K562 (cell line): ENCODE measurements around the gene WNT11. TPM values are rescaled to one million over a fixed set of nuclear protein-coding genes. Genes with fewer than 3 reads are reported as not detected.

ENCODE experiments used
- CHD7 ChIP-seq: fragments of 200-600 bp; sonication (generic); IDR thresholded peaks from one replicate; pipeline ENCODE4 v1.6.1; 2012; ENCODE audit warnings: mild to moderate bottlenecking, low read depth, low read length, inconsistent platforms
- ESRRA ChIP-seq: fragments of 450-650 bp; IDR thresholded peaks from 2 replicates; pipeline ENCODE4 v1.6.1; 2014; ENCODE audit warnings: low read depth, mild to moderate bottlenecking, moderate library complexity, borderline replicate concordance
- FOXJ2 ChIP-seq: fragments of 200-800 bp; sonication (Bioruptor generic); IDR thresholded peaks from 2 replicates; pipeline ENCODE4 v1.6.1; 2016; ENCODE audit warnings: missing genetic modification characterization, missing compliant biosample characterization
- L3MBTL2 ChIP-seq: fragments of 450-650 bp; IDR thresholded peaks from 2 replicates; pipeline ENCODE4 v1.6.1; 2016; ENCODE audit warnings: mild to moderate bottlenecking, moderate library complexity
- NR1H2 ChIP-seq: sonication (generic); formaldehyde crosslinking; IDR thresholded peaks from 2 replicates; pipeline ENCODE4 v1.4.0; 2020; ENCODE audit warnings: mild to moderate bottlenecking, missing genetic modification reagents
- NR4A1 ChIP-seq, 2 experiments: fragments of 250-450 bp in 1 of 2; fragments of 450-650 bp in 1 of 2; sonication (Bioruptor Pico) in 1 of 2; IDR thresholded peaks; 2 replicates each; pipeline versions ENCODE4 v1.4.0 to v1.6.1; 2016 to 2020; ENCODE audit warnings: mild to moderate bottlenecking in 2 of 2, missing compliant biosample characterization in 1 of 2, missing genetic modification characterization in 1 of 2, moderate library complexity in 1 of 2
- OTX1 ChIP-seq: fragments of 450-650 bp; formaldehyde crosslinking; IDR thresholded peaks from 2 replicates; pipeline ENCODE4 v1.4.0; 2022; ENCODE audit warnings: mild to moderate bottlenecking
- PHF20 ChIP-seq: fragments of 450-650 bp; IDR thresholded peaks from 2 replicates; pipeline ENCODE4 v1.6.1; 2018; ENCODE audit not compliant: partially characterized antibody
- RBBP5 ChIP-seq: fragments of 200-600 bp; sonication (generic); IDR thresholded peaks from 2 replicates; pipeline ENCODE4 v1.6.1; 2012; ENCODE audit warnings: borderline replicate concordance, mild to moderate bottlenecking, low read length, control low read depth, inconsistent platforms; ENCODE audit not compliant: insufficient read depth, poor library complexity, severe bottlenecking
- SMARCC2 ChIP-seq: fragments of 450-650 bp; IDR thresholded peaks from 2 replicates; pipeline ENCODE4 v1.6.1; 2017; ENCODE audit warnings: antibody characterized with exemption, moderate library complexity, mild to moderate bottlenecking, low read depth
- SMC3 ChIP-seq: conservative IDR thresholded peaks from 2 replicates; pipeline ENCODE4 v1.6.1; 2011; ENCODE audit warnings: low read depth, low read length, improper control_type of control experiment; ENCODE audit not compliant: insufficient read depth
- TBL1XR1 ChIP-seq, 2 experiments: IDR thresholded peaks; 2 replicates each; pipeline ENCODE4 v1.6.1; 2012; ENCODE audit warnings: improper control_type of control experiment in 2 of 2, low read length in 2 of 2, mild to moderate bottlenecking in 1 of 2
- TCF3 ChIP-seq: sonication (generic); formaldehyde crosslinking; IDR thresholded peaks from 2 replicates; pipeline ENCODE4 v1.4.0; 2020; ENCODE audit warnings: mild to moderate bottlenecking, missing genetic modification reagents
- ZBTB17 ChIP-seq: fragments of 450-650 bp; formaldehyde crosslinking; IDR thresholded peaks from 2 replicates; pipeline ENCODE4 v1.4.0; 2020; ENCODE audit warnings: mild to moderate bottlenecking
- ZC3H8 ChIP-seq: fragments of 450-650 bp; IDR thresholded peaks from 2 replicates; pipeline ENCODE4 v1.6.1; 2017
- ZNF384 ChIP-seq: IDR thresholded peaks from 2 replicates; pipeline ENCODE4 v1.6.1; 2012; ENCODE audit warnings: low read depth, low read length, improper control_type of control experiment
- ZNF408 ChIP-seq: fragments of 250-450 bp; sonication (Bioruptor Pico); IDR thresholded peaks from 2 replicates; pipeline ENCODE4 v1.4.0; 2020; ENCODE audit warnings: low read depth, mild to moderate bottlenecking, moderate library complexity
- polyA plus RNA-seq, 8 experiments: library from polyadenylated mRNA; depleted of rRNA in 4 of 8; stranded (reverse) in 5 of 8; unstranded in 3 of 8; fragments of >200 nt; fragmentation: Nextera tagmentation in 2 of 8; fragmentation: Illumina TruSeq in 1 of 8; extraction: Ambion mirVana in 2 of 8; extraction: Trizol in 1 of 8; gene quantifications; 2 replicates each; pipeline versions ENCODE4 v1.2.1 to v1.2.3, GENCODE V29; 2011 to 2014; ENCODE audit warnings: inconsistent platforms in 1 of 8, missing spikeins in 1 of 8
- total RNA-seq, 7 experiments: library from RNA; depleted of rRNA in 6 of 7; stranded (reverse); fragments of >200 nt in 6 of 7; fragmentation: Illumina TruSeq in 2 of 7; extraction: Trizol in 2 of 7; gene quantifications; 2 replicates each; pipeline versions ENCODE4 v1.2.1 to v1.2.3, GENCODE V29; 2011 to 2021; ENCODE audit warnings: low replicate concordance in 1 of 7

Gene WNT11
- total and polyA plus RNA-seq, 9 of the 15 experiments (the other 6 are each of a cell fraction or from before 2014, with no cell fraction given), result 0.03 to 0.20 (median 0.09) TPM; not detected in 4

GRCh38 chr11:76235233-76236091 lies 29.2 kb upstream of the WNT11 start (continued):
- TF ChIP-seq TCF3 (CRISPR knock-in tag) (peak; percentile 22; the same call in 1 of the 2 replicates), FOXJ2 (no peak), ZBTB17 (CRISPR knock-in tag) (peak; percentile 45; the same call in 1 of the 2 replicates), L3MBTL2 (peak; percentile 37; the same call in 1 of the 2 replicates), RBBP5 (peak; percentile 35), ZC3H8 (no peak), ZNF408 (CRISPR knock-in tag) (no peak), NR4A1 (CRISPR knock-in tag; IDR thresholded peaks at IDR 0.05) (no peak), NR4A1 (tag; IDR thresholded peaks at IDR 0.05) (no peak), NR1H2 (no peak), PHF20 (peak; percentile 72), OTX1 (CRISPR knock-in tag) (no peak), SMC3 (0 out of 2 replicates have a peak, but pooled peaks have one; percentile 2), ZNF384 (peak; percentile 43; the same call in 1 of the 2 replicates), CHD7 (no peak), SMARCC2 (no peak), TBL1XR1 (IDR thresholded peaks at IDR 0.05; ENCODE audit: low read length in 2 of 2) (peak in 1 of 2 experiments; percentile 96; a peak in 2 of 4 replicates), ESRRA (peak; percentile 19; the same call in 1 of the 2 replicates)
